ENCODE measurements around the gene KRT6A. TPM values are rescaled to one million over a fixed set of nuclear protein-coding genes. Genes with fewer than 3 reads are reported as not detected.
A peak's percentile ranks its signal among the peaks of the same experiment; 100 is the strongest.

KRT6A gene
- total RNA-seq, 4 donors from 2014 or later: 1.7 to 2.3 TPM; not detected in 2

DNA sequence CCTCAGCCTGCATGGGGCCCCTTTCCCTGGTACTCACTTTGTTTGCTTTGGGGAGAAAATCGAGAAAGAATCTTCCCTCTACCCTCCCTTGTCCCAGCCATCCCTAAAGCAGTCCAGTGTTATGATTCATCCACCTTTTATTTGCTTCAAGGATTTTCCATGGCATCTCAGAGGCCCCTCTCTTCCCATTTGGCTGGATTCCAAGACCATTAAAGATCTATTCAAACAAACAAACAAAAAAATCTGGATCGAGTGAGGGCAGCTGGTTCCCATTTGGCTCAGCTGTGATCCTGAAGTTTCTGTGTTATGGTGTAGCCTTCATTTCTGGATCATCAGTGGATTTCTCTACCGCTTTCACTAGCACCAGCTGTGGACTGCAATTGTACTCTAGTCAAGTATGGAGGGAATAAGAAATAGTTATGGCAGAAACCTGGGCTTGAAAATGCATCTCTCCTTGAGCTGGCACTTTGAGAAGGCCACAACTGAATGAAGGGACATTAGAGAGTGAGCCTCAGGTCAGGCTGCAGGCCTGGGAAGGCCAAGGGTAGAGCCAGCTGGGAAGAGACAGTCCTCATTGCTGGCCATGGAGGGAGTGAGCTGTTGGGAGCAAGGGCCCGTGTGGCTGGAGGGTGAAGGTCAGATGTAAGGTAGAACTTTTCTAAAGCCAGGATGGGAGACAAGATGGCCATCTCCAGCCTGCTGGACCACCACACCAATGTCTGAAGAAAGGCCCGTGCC, 46.2 kb upstream of the KRT6A start:
- no peak for TF ChIP-seq POLR2A (IDR thresholded peaks at IDR 0.05)
- TF ChIP-seq, protein P1, sequence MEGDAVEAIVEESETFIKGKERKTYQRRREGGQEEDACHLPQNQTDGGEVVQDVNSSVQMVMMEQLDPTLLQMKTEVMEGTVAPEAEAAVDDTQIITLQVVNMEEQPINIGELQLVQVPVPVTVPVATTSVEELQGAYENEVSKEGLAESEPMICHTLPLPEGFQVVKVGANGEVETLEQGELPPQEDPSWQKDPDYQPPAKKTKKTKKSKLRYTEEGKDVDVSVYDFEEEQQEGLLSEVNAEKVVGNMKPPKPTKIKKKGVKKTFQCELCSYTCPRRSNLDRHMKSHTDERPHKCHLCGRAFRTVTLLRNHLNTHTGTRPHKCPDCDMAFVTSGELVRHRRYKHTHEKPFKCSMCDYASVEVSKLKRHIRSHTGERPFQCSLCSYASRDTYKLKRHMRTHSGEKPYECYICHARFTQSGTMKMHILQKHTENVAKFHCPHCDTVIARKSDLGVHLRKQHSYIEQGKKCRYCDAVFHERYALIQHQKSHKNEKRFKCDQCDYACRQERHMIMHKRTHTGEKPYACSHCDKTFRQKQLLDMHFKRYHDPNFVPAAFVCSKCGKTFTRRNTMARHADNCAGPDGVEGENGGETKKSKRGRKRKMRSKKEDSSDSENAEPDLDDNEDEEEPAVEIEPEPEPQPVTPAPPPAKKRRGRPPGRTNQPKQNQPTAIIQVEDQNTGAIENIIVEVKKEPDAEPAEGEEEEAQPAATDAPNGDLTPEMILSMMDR (IDR thresholded peaks at IDR 0.05): no peak
- H3K4me3 ChIP-seq: no peak overlapping the region
- DNase-seq: no peak

DNA sequence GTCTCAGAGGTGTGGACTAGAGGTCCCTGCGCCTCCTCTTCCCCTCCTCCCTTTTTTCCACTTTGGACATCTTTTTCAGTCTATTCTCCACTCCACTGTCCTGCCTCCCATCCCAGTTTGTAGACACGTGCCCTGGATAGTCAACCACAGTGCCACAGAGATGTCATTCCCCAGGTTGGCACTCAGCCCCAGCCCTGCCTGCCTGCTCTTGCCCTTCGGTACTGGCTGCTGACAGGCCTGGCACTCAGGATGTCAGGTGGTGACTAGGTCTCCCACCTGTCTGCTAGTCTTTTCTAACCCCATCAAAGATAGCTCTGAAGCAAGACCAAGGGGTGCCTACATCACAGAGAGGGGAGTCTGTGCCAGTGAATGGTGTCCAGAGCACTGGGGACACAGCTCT, 44.0 kb upstream of the KRT6A start:
- TF ChIP-seq, protein P1 (IDR thresholded peaks at IDR 0.05): no peak
- no peak for TF ChIP-seq POLR2A (IDR thresholded peaks at IDR 0.05)
- Histone ChIP-seq H3K9me3 (no peaks in the 10 kb centered on the region), H3K4me1 (no peaks in the 10 kb centered on the region), H3K4me3 (no peak overlapping the region), H3K27ac (no peak overlapping the region), H3K36me3 (no peaks in the 10 kb centered on the region), H3K27me3 (no peaks in the 10 kb centered on the region)
- DNase-seq: no peak

More for the DNA sequence above, 46.2 kb upstream of the KRT6A start:
- Histone ChIP-seq H3K27me3 (no peaks in the 10 kb centered on the region), H3K36me3 (no peaks in the 10 kb centered on the region), H3K9me3 (no peaks in the 10 kb centered on the region), H3K27ac (no peak overlapping the region), H3K4me1 (no peaks in the 10 kb centered on the region)

DNA sequence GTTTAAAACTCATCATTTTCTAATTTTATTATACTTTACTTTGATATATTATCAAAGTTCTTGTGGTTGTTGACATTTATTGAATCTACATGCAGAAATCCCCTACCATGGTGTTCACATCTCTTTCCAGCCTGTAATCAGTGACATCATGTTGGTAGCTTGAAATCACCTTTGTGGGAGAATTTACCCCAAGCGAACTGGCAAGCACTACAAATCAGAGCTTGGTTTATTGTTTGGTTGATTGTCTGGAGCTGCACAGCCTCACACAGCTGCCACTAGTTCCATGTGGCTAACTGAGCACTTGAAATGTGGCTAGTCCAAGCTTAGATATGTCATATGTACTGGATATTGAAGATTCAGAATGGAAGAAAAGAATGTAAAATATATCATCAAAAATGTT, 42.5 kb upstream of the KRT6A start:
- H3K4me1 ChIP-seq: no peaks in the 10 kb centered on the region
- no peak for DNase-seq
- no peak overlapping the region for H3K4me3 ChIP-seq
- no peaks in the 10 kb centered on the region for H3K27me3 ChIP-seq
- no peak overlapping the region for H3K27ac ChIP-seq
- H3K9me3 ChIP-seq: no peaks in the 10 kb centered on the region
- no peaks in the 10 kb centered on the region for H3K36me3 ChIP-seq
- TF ChIP-seq POLR2A (IDR thresholded peaks at IDR 0.05): no peak
- TF ChIP-seq, protein P1 (IDR thresholded peaks at IDR 0.05): no peak

DNA sequence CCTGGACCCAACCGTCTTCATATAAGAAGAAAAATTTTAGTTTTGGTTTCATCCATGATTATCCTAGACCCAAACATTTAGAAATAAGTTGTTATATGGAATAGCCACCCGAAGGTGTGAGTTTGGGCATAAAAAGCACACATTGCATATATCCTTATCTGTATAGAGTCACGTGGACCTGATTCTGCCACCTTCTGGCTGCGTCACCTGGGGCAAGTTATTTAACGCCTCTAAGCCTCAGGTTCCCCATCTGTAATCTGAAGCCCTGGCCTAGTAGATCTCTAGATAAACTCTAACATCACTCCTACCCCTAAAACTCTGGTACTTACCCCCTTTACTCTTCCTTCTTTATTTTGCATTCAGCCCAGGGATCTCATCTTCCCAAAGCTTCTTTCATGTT, 41.4 kb upstream of the KRT6A start:
- Histone ChIP-seq H3K4me3 (no peak overlapping the region), H3K4me1 (no peaks in the 10 kb centered on the region), H3K27ac (no peak overlapping the region), H3K27me3 (no peaks in the 10 kb centered on the region), H3K36me3 (no peaks in the 10 kb centered on the region), H3K9me3 (no peaks in the 10 kb centered on the region)
- no peak for DNase-seq
- TF ChIP-seq POLR2A (IDR thresholded peaks at IDR 0.05): no peak
- TF ChIP-seq, protein P1 (IDR thresholded peaks at IDR 0.05): peak in 2 of 6 experiments; percentile 15 to 21

DNA sequence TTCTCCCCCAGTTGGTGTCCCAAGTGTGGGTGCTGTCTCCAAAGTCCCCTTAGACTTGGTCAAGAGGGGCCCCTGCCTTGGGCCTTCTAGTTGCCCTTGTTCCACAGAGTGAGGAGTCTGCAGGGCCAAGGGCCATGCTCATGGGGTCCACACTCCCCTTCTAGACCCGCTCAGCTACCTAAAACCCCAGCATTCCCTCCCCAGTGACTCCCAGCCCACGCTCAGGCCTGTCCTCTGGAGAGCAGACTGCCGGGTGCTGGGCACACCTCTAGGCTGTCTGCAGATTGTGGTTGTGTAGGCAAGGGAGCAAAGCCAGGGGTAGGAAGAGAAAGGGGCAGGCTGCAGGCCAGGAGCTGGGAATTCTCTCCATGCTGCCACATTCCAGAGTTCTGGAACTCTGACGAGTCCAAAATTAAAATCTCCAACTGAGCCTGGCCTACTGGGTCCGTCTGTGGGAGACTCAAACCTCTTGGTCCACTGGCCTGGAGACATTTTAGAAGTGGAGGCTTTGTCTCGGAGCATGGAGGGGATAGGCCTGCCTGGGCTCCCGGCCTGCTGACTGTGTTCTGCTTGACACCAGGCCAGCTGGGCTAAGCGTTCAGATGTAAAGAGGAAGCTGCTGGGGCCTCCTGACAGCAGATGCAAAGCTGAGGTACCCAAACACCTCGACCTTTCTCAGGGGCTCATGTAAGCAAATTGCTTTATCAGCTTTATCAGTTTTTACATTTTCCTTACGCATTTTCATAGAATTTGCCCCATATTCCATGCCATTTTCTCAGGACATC, 40.8 kb upstream of the KRT6A start:
- TF ChIP-seq, protein P1 (IDR thresholded peaks at IDR 0.05): no peak
- no peak for TF ChIP-seq POLR2A (IDR thresholded peaks at IDR 0.05)
- Histone ChIP-seq H3K9me3 (no peaks in the 10 kb centered on the region), H3K27me3 (no peaks in the 10 kb centered on the region), H3K36me3 (no peaks in the 10 kb centered on the region), H3K27ac (no peak overlapping the region), H3K4me1 (no peaks in the 10 kb centered on the region), H3K4me3 (no peak overlapping the region)
- DNase-seq: no peak

Data from Peyer's patch (tissue), 4 donors.